ENCODE results near the gene MICU1. TPM values are rescaled to one million over a fixed set of nuclear protein-coding genes. Genes with fewer than 3 reads are reported as not detected.

Gene MICU1
- total and polyA plus RNA-seq, 2 of the 13 experiments (the other 11 are each of a cell fraction or from before 2014, with no cell fraction given): 32.5 to 56.1 TPM

- TF ChIP-seq STAT6 (CRISPR knock-in tag; IDR thresholded peaks at IDR 0.05; ENCODE audit: borderline replicate concordance) (peak; percentile 76; the same call in 1 of the 2 replicates), U2AF2 (IDR thresholded peaks at IDR 0.05; ENCODE audit: low read depth, low read length) (no peak), ZFP36L2 (CRISPR knock-in tag; IDR thresholded peaks at IDR 0.05) (no peak), CC2D1A (CRISPR knock-in tag; IDR thresholded peaks at IDR 0.05) (no peak), GZF1 (CRISPR knock-in tag; IDR thresholded peaks at IDR 0.05) (peak; percentile 100), IRX3 (CRISPR knock-in tag; IDR thresholded peaks at IDR 0.05; ENCODE audit: borderline replicate concordance, low read depth) (peak; percentile 30; the same call in 1 of the 2 replicates), ZNF138 (CRISPR knock-in tag; IDR thresholded peaks at IDR 0.05; ENCODE audit: low read depth) (no peak), SNRNP70 (IDR thresholded peaks at IDR 0.05; ENCODE audit: low read depth, low read length) (no peak), MTF2 (CRISPR knock-in tag; IDR thresholded peaks at IDR 0.05; ENCODE audit: borderline replicate concordance) (no peak; the same call in 1 of the 2 replicates), ZMYM2 (CRISPR knock-in tag; IDR thresholded peaks at IDR 0.05) (no peak), SETDB1 (CRISPR knock-in tag; IDR thresholded peaks at IDR 0.05; ENCODE audit: borderline replicate concordance) (0 out of 2 replicates have a peak, but pooled peaks have one; percentile 59), ZNF546 (CRISPR knock-in tag; conservative IDR thresholded peaks at IDR 0.05) (peak; percentile 74; the same call in 1 of the 2 replicates), ZNF678 (CRISPR knock-in tag; IDR thresholded peaks at IDR 0.05) (no peak), ZNF710 (CRISPR knock-in tag; IDR thresholded peaks at IDR 0.05; ENCODE audit: borderline replicate concordance) (peak; percentile 56), NFIB (CRISPR knock-in tag; IDR thresholded peaks at IDR 0.05; ENCODE audit: borderline replicate concordance) (no peak), NCOA5 (CRISPR knock-in tag; IDR thresholded peaks at IDR 0.05) (no peak), ZNF468 (CRISPR knock-in tag; IDR thresholded peaks at IDR 0.05) (no peak), ARNT (IDR thresholded peaks at IDR 0.05) (no peak), EEA1 (CRISPR knock-in tag; IDR thresholded peaks at IDR 0.05; ENCODE audit: borderline replicate concordance) (peak; percentile 72; the same call in 1 of the 2 replicates), ZNF737 (CRISPR knock-in tag; IDR thresholded peaks at IDR 0.05; ENCODE audit: borderline replicate concordance) (no peak), JUND (CRISPR knock-in tag; IDR thresholded peaks at IDR 0.05) (no peak)
- TF ChIP-seq, protein P1, sequence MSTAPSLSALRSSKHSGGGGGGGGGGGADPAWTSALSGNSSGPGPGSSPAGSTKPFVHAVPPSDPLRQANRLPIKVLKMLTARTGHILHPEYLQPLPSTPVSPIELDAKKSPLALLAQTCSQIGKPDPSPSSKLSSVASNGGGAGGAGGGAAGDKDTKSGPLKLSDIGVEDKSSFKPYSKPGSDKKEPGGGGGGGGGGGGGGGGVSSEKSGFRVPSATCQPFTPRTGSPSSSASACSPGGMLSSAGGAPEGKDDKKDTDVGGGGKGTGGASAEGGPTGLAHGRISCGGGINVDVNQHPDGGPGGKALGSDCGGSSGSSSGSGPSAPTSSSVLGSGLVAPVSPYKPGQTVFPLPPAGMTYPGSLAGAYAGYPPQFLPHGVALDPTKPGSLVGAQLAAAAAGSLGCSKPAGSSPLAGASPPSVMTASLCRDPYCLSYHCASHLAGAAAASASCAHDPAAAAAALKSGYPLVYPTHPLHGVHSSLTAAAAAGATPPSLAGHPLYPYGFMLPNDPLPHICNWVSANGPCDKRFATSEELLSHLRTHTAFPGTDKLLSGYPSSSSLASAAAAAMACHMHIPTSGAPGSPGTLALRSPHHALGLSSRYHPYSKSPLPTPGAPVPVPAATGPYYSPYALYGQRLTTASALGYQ (CRISPR knock-in tag; IDR thresholded peaks at IDR 0.05): peak; percentile 81
- TF ChIP-seq, protein P2, sequence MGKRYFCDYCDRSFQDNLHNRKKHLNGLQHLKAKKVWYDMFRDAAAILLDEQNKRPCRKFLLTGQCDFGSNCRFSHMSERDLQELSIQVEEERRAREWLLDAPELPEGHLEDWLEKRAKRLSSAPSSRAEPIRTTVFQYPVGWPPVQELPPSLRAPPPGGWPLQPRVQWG (CRISPR knock-in tag; IDR thresholded peaks at IDR 0.05; ENCODE audit: borderline replicate concordance, low read depth): no peak
These were observed 271.3 kb downstream of the MICU1 start, which contains the start of gene DNAJB12 (continued) for GRCh38 chr10:72354356-72355213.

All from HepG2 (cell line).